SU-DHL-6 (cell line): ENCODE measurements around the gene ADAM12.

ENCODE experiments used
- H2AFZ ChIP-seq: fragments of 200-600 bp; sonication (generic); 2 replicates; pipeline ENCODE4 v1.6.1; 2014; ENCODE audit warnings: low read depth, mild to moderate bottlenecking, moderate library complexity, mixed read lengths, antibody characterized with exemption, low read length; ENCODE audit not compliant: severe bottlenecking
- H3F3A ChIP-seq: fragments of 200-600 bp; shearing (Covaris generic); 2 replicates; pipeline ENCODE4 v1.6.0; 2016; ENCODE audit warnings: antibody characterized with exemption, mild to moderate bottlenecking; ENCODE audit not compliant: insufficient read depth
- H3K27ac ChIP-seq: fragments of 200-600 bp; sonication (generic); 2 replicates; pipeline ENCODE4 v1.5.1; 2016; ENCODE audit warnings: low read depth, mild to moderate bottlenecking, low read length, moderate library complexity, mixed read lengths
- H3K27me3 ChIP-seq: fragments of 200-600 bp; sonication (generic), shearing (Covaris generic); 2 replicates; pipeline ENCODE4 v1.6.0; 2014; ENCODE audit warnings: mild to moderate bottlenecking, low read length
- H3K36me3 ChIP-seq: fragments of 200-600 bp; sonication (generic); 2 replicates; pipeline ENCODE4 v1.6.1; 2014; ENCODE audit warnings: mild to moderate bottlenecking, low read length, mixed read lengths
- H3K4me2 ChIP-seq: fragments of 300-600, 200-600 bp; shearing (Covaris generic), sonication (generic); 2 replicates; pipeline ENCODE4 v1.6.0; 2014; ENCODE audit warnings: low read length, low read depth, mild to moderate bottlenecking; ENCODE audit not compliant: poor library complexity, severe bottlenecking
- H3K4me3 ChIP-seq: fragments of 200-600 bp; sonication (generic); 2 replicates; pipeline ENCODE4 v1.5.1; 2014; ENCODE audit warnings: antibody characterized with exemption, low read length, mild to moderate bottlenecking, mixed read lengths; ENCODE audit not compliant: insufficient read depth, poor library complexity, severe bottlenecking
- H3K79me2 ChIP-seq: fragments of 200-600 bp; sonication (generic); 2 replicates; pipeline ENCODE4 v1.6.1; 2014; ENCODE audit warnings: mild to moderate bottlenecking, low read length, moderate library complexity; ENCODE audit not compliant: insufficient read depth
- H3K9ac ChIP-seq: fragments of 200-600 bp; sonication (generic); 2 replicates; pipeline ENCODE4 v1.7.0; 2014; ENCODE audit warnings: mild to moderate bottlenecking, low read length
- H3K9me2 ChIP-seq: fragments of 200-600 bp; sonication (generic); replicated peaks from 2 replicates; pipeline ENCODE4 v1.6.1; 2014; ENCODE audit warnings: low read length; ENCODE audit not compliant: insufficient read depth
- H3K9me3 ChIP-seq: fragments of 200-600 bp; sonication (generic); 2 replicates; pipeline ENCODE4 v1.6.1; 2014; ENCODE audit warnings: low read length, mixed read lengths; ENCODE audit not compliant: insufficient read depth
- H4K20me1 ChIP-seq: fragments of 200-600 bp; sonication (generic); 2 replicates; pipeline ENCODE4 v1.6.1; 2014; ENCODE audit warnings: low read depth, mild to moderate bottlenecking, antibody characterized with exemption, low read length, moderate library complexity, mixed read lengths
- CTCF ChIP-seq: fragments of 200-600 bp; sonication (generic); IDR thresholded peaks from one replicate; pipeline ENCODE4 v1.5.1; 2017; ENCODE audit warnings: antibody characterized with exemption, mild to moderate bottlenecking, low read length, moderate library complexity; ENCODE audit not compliant: insufficient read depth, poor library complexity, severe bottlenecking
- EZH2phosphoT487 ChIP-seq: fragments of 200-600 bp; sonication (generic), shearing (Covaris generic); conservative IDR thresholded peaks from 2 replicates; pipeline ENCODE4 v1.6.1; 2018; ENCODE audit warnings: mild to moderate bottlenecking, antibody characterized with exemption, low read length, moderate library complexity, mixed read lengths

ADAM12 gene

GRCh38 chr10:126160571-126160970 is 227.7 kb downstream of the ADAM12 start:
- H3K4me2 ChIP-seq: no peak overlapping the region
- H3K9me3 ChIP-seq: no peaks in the 10 kb centered on the region
- H3K27me3 ChIP-seq: no peaks in the 10 kb centered on the region
- TF ChIP-seq EZH2phosphoT487 (no peak), CTCF (no peak)
- no peaks in the 10 kb centered on the region for H4K20me1 ChIP-seq
- no peak overlapping the region for H3K9ac ChIP-seq
- H3K36me3 ChIP-seq: no peaks in the 10 kb centered on the region
- no peaks in the 10 kb centered on the region for H3K9me2 ChIP-seq
- H3K4me3 ChIP-seq: no peak overlapping the region
- H3K27ac ChIP-seq: no peak overlapping the region
- no peaks in the 10 kb centered on the region for H3F3A ChIP-seq
- H3K79me2 ChIP-seq: no peaks in the 10 kb centered on the region
- H2AFZ ChIP-seq: no peak overlapping the region

- Histone ChIP-seq H2AFZ (no peak overlapping the region), H3K27ac (no peak overlapping the region), H3K4me3 (no peak overlapping the region)
Measured at GRCh38 chr10:126158133-126158892, 230.0 kb downstream of the ADAM12 start.

GRCh38 chr10:126157189-126157588 is 231.1 kb downstream of the ADAM12 start:
- no peaks in the 10 kb centered on the region for H3K9me2 ChIP-seq
- no peaks in the 10 kb centered on the region for H3K27me3 ChIP-seq
- no peaks in the 10 kb centered on the region for H3K79me2 ChIP-seq
- no peak overlapping the region for H3K4me3 ChIP-seq
- H3K9me3 ChIP-seq: no peaks in the 10 kb centered on the region
- TF ChIP-seq EZH2phosphoT487 (no peak), CTCF (no peak)
- H3K9ac ChIP-seq: no peak overlapping the region
- no peak overlapping the region for H3K4me2 ChIP-seq
- H3K36me3 ChIP-seq: no peaks in the 10 kb centered on the region
- H2AFZ ChIP-seq: no peak overlapping the region
- no peak overlapping the region for H3K27ac ChIP-seq
- H4K20me1 ChIP-seq: no peaks in the 10 kb centered on the region
- no peaks in the 10 kb centered on the region for H3F3A ChIP-seq

More at GRCh38 chr10:126158133-126158892, 230.0 kb downstream of the ADAM12 start:
- Histone ChIP-seq H3K4me2 (no peak overlapping the region), H4K20me1 (no peaks in the 10 kb centered on the region), H3F3A (no peaks in the 10 kb centered on the region), H3K27me3 (no peaks in the 10 kb centered on the region), H3K9me3 (no peaks in the 10 kb centered on the region), H3K79me2 (no peaks in the 10 kb centered on the region), H3K36me3 (no peaks in the 10 kb centered on the region), H3K9me2 (no peaks in the 10 kb centered on the region), H3K9ac (no peak overlapping the region)
- TF ChIP-seq EZH2phosphoT487: no peak
- no peak for TF ChIP-seq CTCF
